Left lung (tissue), 10 donors: Measurements from ENCODE around the gene SLC20A1. TPM values are rescaled to one million over a fixed set of nuclear protein-coding genes. Genes with fewer than 3 reads are reported as not detected.

Experiments
- ATAC-seq: fragments of 200-7000 bp; cut with Tn5 transposase; one replicate; pipeline ENCODE4 v1.9.1; 2020; ENCODE audit warnings: moderate library complexity
- DNase-seq, 4 donors: peaks; one replicate each; pipeline ENCODE4 v3.0.0-alpha.2; 2013 to 2020
- H3K27ac ChIP-seq, 2 donors: fragments of 200-600 bp; sonication (generic) in 1 of 2; one replicate each; pipeline versions ENCODE4 v1.5.0 to v1.8.0; 2020 to 2021
- H3K27me3 ChIP-seq, 2 donors: fragments of 200-600 bp; sonication (generic) in 1 of 2; one replicate each; pipeline versions ENCODE4 v1.5.0 to v1.8.0; 2020 to 2021
- H3K36me3 ChIP-seq, 2 donors: fragments of 200-600 bp; sonication (generic) in 1 of 2; one replicate each; pipeline versions ENCODE4 v1.5.0 to v1.8.0; 2020 to 2021
- H3K4me1 ChIP-seq, 2 donors: fragments of 200-600 bp; one replicate each; pipeline ENCODE4 v1.8.0; 2021
- H3K4me3 ChIP-seq, 2 donors: fragments of 200-600 bp; sonication (generic) in 1 of 2; one replicate each; pipeline versions ENCODE4 v1.5.0 to v1.8.0; 2020 to 2021; ENCODE audit warnings: mild to moderate bottlenecking in 1 of 2
- H3K9me3 ChIP-seq, 2 donors: fragments of 200-600 bp; sonication (generic) in 1 of 2; one replicate each; pipeline versions ENCODE4 v1.5.0 to v1.8.0; 2020 to 2021
- intact Hi-C, 2 donors: fragments of 100-400 bp; cut with DNase I; formaldehyde crosslinking; loops; one replicate each; pipeline versions ENCODE4 v1.11.2 to v1.14.2; 2022
- polyA plus RNA-seq, 6 donors: library from polyadenylated mRNA; unstranded; fragments of 120-200 nt; gene quantifications; one replicate each; pipeline ENCODE4 v1.2.1, GENCODE V29; 2013; ENCODE audit not compliant: insufficient read length in 6 of 6
- total RNA-seq, 2 donors: library from RNA; stranded (reverse); fragmentation: NEBNext Ultra II Directional; extraction: Animal tissue kit (Norgen Biotek cat#: 25700); gene quantifications; one replicate each; pipeline ENCODE4 v1.2.1, GENCODE V29; 2021
- TF ChIP-seq, protein P1 (sequence below), 2 donors: fragments of 200-600 bp; sonication (generic) in 1 of 2; IDR thresholded peaks; one replicate each; pipeline versions ENCODE4 v1.5.0 to v1.8.0; 2021; ENCODE audit warnings: antibody characterized with exemption in 2 of 2
- donor health status: DM: no; HTN: yes; CAD: no.
- donor health status: DM: no; HTN: no; CAD: no.

SLC20A1 gene
- total and polyA plus RNA-seq, 8 donors: 33.9 to 68.2 (median 37.8) TPM

DNA sequence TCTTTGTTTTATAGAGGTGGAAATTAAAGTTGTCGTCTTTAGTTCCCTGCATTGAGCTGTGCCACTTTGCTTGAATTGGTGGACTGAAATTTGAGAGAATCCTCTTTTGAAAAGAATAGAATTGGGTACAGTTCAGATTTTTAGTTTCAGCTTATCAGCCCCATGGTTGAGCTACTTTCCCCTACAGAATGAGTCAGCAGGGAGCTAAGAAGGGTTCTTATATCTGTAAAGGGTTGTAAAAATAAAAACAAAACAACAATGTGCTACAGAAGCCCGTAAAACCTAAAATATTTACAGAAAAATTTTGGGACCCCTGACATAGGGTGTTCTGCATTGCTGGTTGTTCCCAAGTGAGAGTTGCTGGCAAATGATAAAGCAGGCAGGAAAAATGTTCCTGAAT is 12.6 kb downstream of the SLC20A1 start:
- Histone ChIP-seq H3K27me3 (no peaks in the 10 kb centered on the region), H3K4me3 (no peak overlapping the region), H3K27ac (no peak overlapping the region), H3K36me3 (peaks cover 4 to 99% of the 10 kb centered on the region in 2 donors), H3K9me3 (no peaks in the 10 kb centered on the region), H3K4me1 (peaks cover 0 to 49% of the 10 kb centered on the region in 2 donors)
- DNase-seq (no peak), ATAC-seq (no peak)
- TF ChIP-seq, protein P1, sequence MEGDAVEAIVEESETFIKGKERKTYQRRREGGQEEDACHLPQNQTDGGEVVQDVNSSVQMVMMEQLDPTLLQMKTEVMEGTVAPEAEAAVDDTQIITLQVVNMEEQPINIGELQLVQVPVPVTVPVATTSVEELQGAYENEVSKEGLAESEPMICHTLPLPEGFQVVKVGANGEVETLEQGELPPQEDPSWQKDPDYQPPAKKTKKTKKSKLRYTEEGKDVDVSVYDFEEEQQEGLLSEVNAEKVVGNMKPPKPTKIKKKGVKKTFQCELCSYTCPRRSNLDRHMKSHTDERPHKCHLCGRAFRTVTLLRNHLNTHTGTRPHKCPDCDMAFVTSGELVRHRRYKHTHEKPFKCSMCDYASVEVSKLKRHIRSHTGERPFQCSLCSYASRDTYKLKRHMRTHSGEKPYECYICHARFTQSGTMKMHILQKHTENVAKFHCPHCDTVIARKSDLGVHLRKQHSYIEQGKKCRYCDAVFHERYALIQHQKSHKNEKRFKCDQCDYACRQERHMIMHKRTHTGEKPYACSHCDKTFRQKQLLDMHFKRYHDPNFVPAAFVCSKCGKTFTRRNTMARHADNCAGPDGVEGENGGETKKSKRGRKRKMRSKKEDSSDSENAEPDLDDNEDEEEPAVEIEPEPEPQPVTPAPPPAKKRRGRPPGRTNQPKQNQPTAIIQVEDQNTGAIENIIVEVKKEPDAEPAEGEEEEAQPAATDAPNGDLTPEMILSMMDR (IDR thresholded peaks at IDR 0.05): no peak
- intact Hi-C loops: no loop called here

DNA sequence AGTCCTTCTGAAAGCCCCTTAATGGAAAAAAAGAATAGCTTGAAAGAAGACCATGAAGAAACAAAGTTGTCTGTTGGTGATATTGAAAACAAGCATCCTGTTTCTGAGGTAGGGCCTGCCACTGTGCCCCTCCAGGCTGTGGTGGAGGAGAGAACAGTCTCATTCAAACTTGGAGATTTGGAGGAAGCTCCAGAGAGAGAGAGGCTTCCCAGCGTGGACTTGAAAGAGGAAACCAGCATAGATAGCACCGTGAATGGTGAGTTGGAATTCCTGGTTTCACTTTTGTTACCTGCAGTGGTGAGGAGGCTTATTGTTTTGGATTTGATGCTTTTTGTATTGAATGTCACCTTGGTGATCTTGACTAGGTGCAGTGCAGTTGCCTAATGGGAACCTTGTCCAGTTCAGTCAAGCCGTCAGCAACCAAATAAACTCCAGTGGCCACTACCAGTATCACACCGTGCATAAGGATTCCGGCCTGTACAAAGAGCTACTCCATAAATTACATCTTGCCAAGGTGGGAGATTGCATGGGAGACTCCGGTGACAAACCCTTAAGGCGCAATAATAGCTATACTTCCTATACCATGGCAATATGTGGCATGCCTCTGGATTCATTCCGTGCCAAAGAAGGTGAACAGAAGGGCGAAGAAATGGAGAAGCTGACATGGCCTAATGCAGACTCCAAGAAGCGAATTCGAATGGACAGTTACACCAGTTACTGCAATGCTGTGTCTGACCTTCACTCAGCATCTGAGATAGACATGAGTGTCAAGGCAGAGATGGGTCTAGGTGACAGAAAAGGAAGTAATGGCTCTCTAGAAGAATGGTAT is 13.3 kb downstream of the SLC20A1 start:
- TF ChIP-seq, protein P1 (IDR thresholded peaks at IDR 0.05): no peak
- peaks cover 4 to 99% of the 10 kb centered on the region in 2 donors for H3K36me3 ChIP-seq
- H3K4me1 ChIP-seq: peaks cover 0 to 49% of the 10 kb centered on the region in 2 donors
- no peaks in the 10 kb centered on the region for H3K27me3 ChIP-seq
- ATAC-seq (no peak), DNase-seq (no peak)
- intact Hi-C loops: no loop called here
- H3K4me3 ChIP-seq: no peak overlapping the region
- H3K9me3 ChIP-seq: no peaks in the 10 kb centered on the region
- no peak overlapping the region for H3K27ac ChIP-seq

DNA sequence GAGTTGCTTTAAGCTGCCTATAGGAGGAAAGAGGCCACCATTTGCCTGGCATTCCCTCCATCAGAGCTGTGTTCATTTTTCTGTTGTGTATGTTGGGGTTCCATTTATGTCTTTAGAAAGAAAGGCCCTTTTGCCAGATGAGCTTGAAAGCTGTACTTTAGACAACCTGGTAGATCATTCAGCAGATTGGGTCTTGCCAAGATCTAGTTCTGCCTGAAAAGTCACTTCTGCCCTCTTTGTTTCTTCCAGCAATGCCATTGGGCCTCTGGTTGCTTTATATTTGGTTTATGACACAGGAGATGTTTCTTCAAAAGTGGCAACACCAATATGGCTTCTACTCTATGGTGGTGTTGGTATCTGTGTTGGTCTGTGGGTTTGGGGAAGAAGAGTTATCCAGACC is 14.4 kb downstream of the SLC20A1 start:
- Histone ChIP-seq H3K27me3 (no peaks in the 10 kb centered on the region), H3K4me1 (peaks cover 0 to 49% of the 10 kb centered on the region in 2 donors), H3K27ac (no peak overlapping the region), H3K4me3 (no peak overlapping the region), H3K9me3 (no peaks in the 10 kb centered on the region), H3K36me3 (peaks cover 4 to 99% of the 10 kb centered on the region in 2 donors)
- intact Hi-C loops: no loop called here
- TF ChIP-seq, protein P1 (IDR thresholded peaks at IDR 0.05): no peak
- DNase-seq (no peak), ATAC-seq (no peak)

DNA sequence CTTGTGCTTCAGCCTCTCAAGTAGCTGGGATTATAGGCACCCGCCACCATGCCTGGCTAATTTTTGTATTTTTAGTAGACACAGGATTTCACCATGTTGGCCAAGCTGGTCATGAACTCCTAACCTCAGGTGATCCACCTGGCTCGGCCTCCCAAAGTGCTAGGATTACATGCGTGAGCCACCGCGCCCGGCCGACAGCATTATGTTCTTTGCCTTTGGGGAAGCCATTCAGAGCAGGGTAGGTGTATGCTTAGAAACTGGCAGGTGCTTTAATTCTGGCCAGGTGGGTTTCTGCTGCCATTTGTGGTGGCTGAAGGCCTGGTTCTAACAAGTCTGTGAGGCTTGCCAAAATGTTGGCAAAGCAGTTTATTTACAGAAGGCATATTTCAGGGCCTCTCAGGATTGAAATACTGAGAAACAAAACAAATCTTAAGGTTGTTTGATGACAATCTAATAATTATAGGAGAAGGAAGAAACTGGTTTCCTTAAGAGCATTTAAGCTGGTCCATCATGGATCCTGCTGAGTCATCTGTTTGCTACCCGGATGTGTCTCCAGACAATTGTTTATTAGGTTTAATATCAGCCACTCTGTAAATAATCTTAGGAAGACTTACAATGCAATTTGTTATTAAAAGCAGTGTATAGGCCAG is 16.0 kb downstream of the SLC20A1 start:
- Histone ChIP-seq H3K36me3 (peaks cover 4 to 88% of the 10 kb centered on the region in 2 donors), H3K4me1 (peaks cover 0 to 49% of the 10 kb centered on the region in 2 donors), H3K27me3 (no peaks in the 10 kb centered on the region), H3K4me3 (no peak overlapping the region), H3K27ac (no peak overlapping the region), H3K9me3 (no peaks in the 10 kb centered on the region)
- TF ChIP-seq, protein P1 (IDR thresholded peaks at IDR 0.05): no peak
- no peak for DNase-seq
- intact Hi-C loops: no loop called here
- ATAC-seq: peak; percentile 11

DNA sequence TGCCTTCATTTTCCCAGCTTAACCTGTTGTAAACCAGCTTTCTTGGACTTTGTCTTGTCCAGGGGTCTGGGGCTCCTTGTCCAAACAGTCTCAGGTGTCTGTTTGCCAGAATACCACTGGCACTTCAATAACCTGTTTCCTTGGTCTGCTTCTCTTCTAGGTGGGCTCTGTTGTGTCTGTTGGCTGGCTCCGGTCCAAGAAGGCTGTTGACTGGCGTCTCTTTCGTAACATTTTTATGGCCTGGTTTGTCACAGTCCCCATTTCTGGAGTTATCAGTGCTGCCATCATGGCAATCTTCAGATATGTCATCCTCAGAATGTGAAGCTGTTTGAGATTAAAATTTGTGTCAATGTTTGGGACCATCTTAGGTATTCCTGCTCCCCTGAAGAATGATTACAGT is 17.0 kb downstream of the SLC20A1 start:
- ATAC-seq (no peak), DNase-seq (no peak)
- peak overlapping the region in 1 of 2 donors; percentile 25 for H3K27ac ChIP-seq
- no peaks in the 10 kb centered on the region for H3K27me3 ChIP-seq
- H3K4me3 ChIP-seq: no peak overlapping the region
- peaks cover 0 to 47% of the 10 kb centered on the region in 2 donors for H3K4me1 ChIP-seq
- H3K36me3 ChIP-seq: peaks cover 4 to 79% of the 10 kb centered on the region in 2 donors
- intact Hi-C loops: no loop called here
- no peaks in the 10 kb centered on the region for H3K9me3 ChIP-seq
- TF ChIP-seq, protein P1 (IDR thresholded peaks at IDR 0.05): no peak
